Spleen (tissue), 11 donors: Measurements from ENCODE around the gene B4GALNT4. TPM values are rescaled to one million over a fixed set of nuclear protein-coding genes. Genes with fewer than 3 reads are reported as not detected.

Experiments
- DNase-seq: peaks from one replicate; pipeline ENCODE4 v3.0.0-alpha.2; 2020
- H3K27ac ChIP-seq, 8 donors: fragments of 200-600 bp; sonication (generic) in 7 of 8; 1 replicate in 4 of 8; 2 replicates in 4 of 8; pipeline versions ENCODE4 v1.5.0 to v1.8.0; 2016 to 2021; ENCODE audit warnings: inconsistent platforms in 4 of 8, mild to moderate bottlenecking in 4 of 8, moderate library complexity in 1 of 8
- H3K27me3 ChIP-seq, 7 donors: fragments of 200-600 bp; sonication (generic) in 6 of 7; replicated peaks in 1 of 7; 1 replicate in 4 of 7; 2 replicates in 3 of 7; pipeline versions ENCODE4 v1.5.0 to v1.8.0; 2016 to 2021; ENCODE audit warnings: inconsistent platforms in 3 of 7, mild to moderate bottlenecking in 1 of 7
- H3K36me3 ChIP-seq, 6 donors: fragments of 200-600 bp; sonication (generic) in 5 of 6; 1 replicate in 4 of 6; 2 replicates in 2 of 6; pipeline versions ENCODE4 v1.5.0 to v1.8.0; 2016 to 2021; ENCODE audit warnings: inconsistent platforms in 2 of 6
- H3K4me1 ChIP-seq, 6 donors: fragments of 200-600 bp; sonication (generic) in 5 of 6; 1 replicate in 3 of 6; 2 replicates in 3 of 6; pipeline versions ENCODE4 v1.5.0 to v1.8.0; 2016 to 2021; ENCODE audit warnings: inconsistent platforms in 3 of 6
- H3K4me3 ChIP-seq, 8 donors: fragments of 200-600 bp; sonication (generic) in 7 of 8; 1 replicate in 4 of 8; 2 replicates in 4 of 8; pipeline versions ENCODE4 v1.5.0 to v1.8.0; 2016 to 2021; ENCODE audit warnings: inconsistent platforms in 4 of 8, mild to moderate bottlenecking in 4 of 8, moderate library complexity in 2 of 8
- H3K9me3 ChIP-seq, 8 donors: fragments of 200-600 bp; sonication (generic) in 7 of 8; 1 replicate in 4 of 8; 2 replicates in 4 of 8; pipeline versions ENCODE4 v1.5.0 to v1.8.0; 2016 to 2021; ENCODE audit warnings: inconsistent platforms in 4 of 8
- CTCF ChIP-seq, 11 experiments: fragments of 200-600 bp in 7 of 11; fragments of 450-650 bp in 4 of 11; sonication (generic) in 4 of 11; IDR thresholded peaks in 8 of 11; conservative IDR thresholded peaks in 3 of 11; 1 replicate in 7 of 11; 2 replicates in 4 of 11; pipeline versions ENCODE4 v1.4.0 to v1.8.0; 2016 to 2021; ENCODE audit warnings: antibody characterized with exemption in 11 of 11, inconsistent platforms in 4 of 11, mild to moderate bottlenecking in 1 of 11
- POLR2A ChIP-seq, 3 donors: fragments of 450-650 bp; IDR thresholded peaks; one replicate each; pipeline ENCODE4 v1.5.1; 2017; ENCODE audit warnings: antibody characterized with exemption in 3 of 3, mild to moderate bottlenecking in 1 of 3
- POLR2AphosphoS5 ChIP-seq, 3 donors: sonication (generic); formaldehyde crosslinking; IDR thresholded peaks; one replicate each; pipeline ENCODE4 v1.5.1; 2017; ENCODE audit warnings: antibody characterized with exemption in 3 of 3
- WGBS, 5 donors: extraction: QIAGEN DNeasy Blood & Tissue Kit in 3 of 5; methylation state at CpG; one replicate each; pipeline versions ENCODE4 v1.1.5 to v1.1.7; 2013 to 2018; 5-methylcytosine and 5-hydroxymethylcytosine counted together
- intact Hi-C: fragments of 100-400 bp; cut with DNase I; formaldehyde crosslinking; loops from one replicate; pipeline ENCODE4 v1.15.0; 2023; ENCODE audit warnings: low total_unique reads
- polyA plus RNA-seq, 3 donors: library from polyadenylated mRNA; stranded (reverse); fragments of 200-250 nt; gene quantifications; one replicate each; pipeline ENCODE4 v1.2.1, GENCODE V29; 2013
- total RNA-seq, 7 donors: library from RNA; depleted of rRNA in 3 of 7; stranded (reverse); fragments of >200 nt in 3 of 7; fragmentation: NEBNext Ultra II Directional in 4 of 7; extraction: Animal tissue kit (Norgen Biotek cat#: 25700) in 4 of 7; gene quantifications; one replicate each; pipeline versions ENCODE4 v1.1.0 to v1.2.1, GENCODE V29; 2016 to 2021
- donor health status: healthy with polysubstance abuse.
- donor health status: DM: no; HTN: no; CAD: no; lungs with moderate emphysema.
- donor health status: DM: no; HTN: no; CAD: no.
- donor health status: Bipolar disorder and iron deficiency.
- donor health status: healthy.
- donor health status: DM: no; HTN: no; CAD: no.
- donor health status: DM: yes; HTN: yes; CAD: no.

B4GALNT4 gene
- total and polyA plus RNA-seq, 10 donors = 0.17 to 5.2 (median 0.91) TPM; not detected in 2

DNA sequence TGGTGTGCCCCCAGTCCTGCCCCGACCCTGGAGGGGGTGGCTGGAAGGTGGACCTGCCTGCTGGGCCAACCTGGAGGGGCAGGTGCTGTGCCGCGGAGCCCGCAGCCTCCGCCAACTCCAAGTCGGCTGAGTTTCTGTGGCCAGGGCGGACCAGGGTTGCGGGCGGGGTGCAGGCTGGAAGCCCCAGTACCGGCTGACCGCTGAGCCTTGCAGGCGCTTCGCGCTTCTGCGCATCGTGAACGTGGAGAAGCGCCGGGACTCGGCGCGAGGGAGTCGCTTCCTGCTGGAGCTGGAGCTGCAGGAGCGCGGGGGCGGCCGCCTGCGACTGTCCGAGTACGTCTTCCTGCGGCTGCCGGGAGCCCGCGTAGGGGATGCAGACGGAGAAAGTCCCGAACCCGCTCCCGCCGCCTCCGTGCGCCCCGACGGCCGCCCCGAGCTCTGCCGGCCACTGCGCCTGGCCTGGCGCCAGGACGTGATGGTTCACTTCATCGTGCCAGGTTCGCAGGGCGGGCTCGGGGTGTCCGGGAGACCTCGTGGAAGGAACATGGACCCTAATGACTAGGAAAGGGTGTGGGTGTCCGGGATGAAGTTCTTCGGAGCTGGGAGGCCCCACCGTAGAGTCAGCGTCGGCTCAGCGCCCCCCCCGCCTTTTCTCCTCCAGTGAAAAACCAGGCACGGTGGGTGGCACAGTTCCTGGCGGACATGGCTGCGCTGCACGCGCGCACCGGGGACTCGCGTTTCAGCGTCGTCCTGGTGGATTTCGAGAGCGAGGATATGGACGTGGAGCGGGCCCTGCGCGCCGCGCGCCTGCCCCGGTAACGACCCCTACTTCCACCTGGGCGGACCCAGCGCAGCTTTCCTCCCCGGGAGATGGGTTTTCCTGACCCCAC lies 10.2 kb downstream of the B4GALNT4 start:
- intact Hi-C loops = no loop called here
- DNase-seq = no peak
- no peak overlapping the region for H3K4me3 ChIP-seq
- 91 to 95% (median 92%) methylated on average over 84 to 87 of the region's 87 CpGs for WGBS, 5 donors
- no peaks in the 10 kb centered on the region for H3K9me3 ChIP-seq
- TF ChIP-seq POLR2AphosphoS5 (IDR thresholded peaks at IDR 0.05) = no peak
- TF ChIP-seq POLR2A (IDR thresholded peaks at IDR 0.05) = no peak
- TF ChIP-seq CTCF (IDR thresholded peaks at IDR 0.05 in 8 of 11, conservative IDR thresholded peaks at IDR 0.05 in 3 of 11) = no peak
- H3K27me3 ChIP-seq = peaks cover 0 to 43% (median 11%) of the 10 kb centered on the region in 7 donors
- H3K27ac ChIP-seq = no peak overlapping the region
- no peaks in the 10 kb centered on the region for H3K4me1 ChIP-seq
- no peaks in the 10 kb centered on the region for H3K36me3 ChIP-seq

GRCh38 chr11:380095-380480 lies 10.8 kb downstream of the B4GALNT4 start:
- no peak overlapping the region for H3K27ac ChIP-seq
- WGBS, 5 donors = 93 to 97% (median 96%) methylated on average over 24 to 35 of the region's 35 CpGs
- intact Hi-C loops = no loop called here
- TF ChIP-seq CTCF (IDR thresholded peaks at IDR 0.05 in 8 of 11, conservative IDR thresholded peaks at IDR 0.05 in 3 of 11) (no peak), POLR2A (IDR thresholded peaks at IDR 0.05) (no peak), POLR2AphosphoS5 (IDR thresholded peaks at IDR 0.05) (no peak)
- no peaks in the 10 kb centered on the region for H3K4me1 ChIP-seq
- no peaks in the 10 kb centered on the region for H3K9me3 ChIP-seq
- no peak overlapping the region for H3K4me3 ChIP-seq
- DNase-seq = no peak
- H3K27me3 ChIP-seq = peaks cover 0 to 43% (median 11%) of the 10 kb centered on the region in 7 donors
- H3K36me3 ChIP-seq = no peaks in the 10 kb centered on the region

DNA sequence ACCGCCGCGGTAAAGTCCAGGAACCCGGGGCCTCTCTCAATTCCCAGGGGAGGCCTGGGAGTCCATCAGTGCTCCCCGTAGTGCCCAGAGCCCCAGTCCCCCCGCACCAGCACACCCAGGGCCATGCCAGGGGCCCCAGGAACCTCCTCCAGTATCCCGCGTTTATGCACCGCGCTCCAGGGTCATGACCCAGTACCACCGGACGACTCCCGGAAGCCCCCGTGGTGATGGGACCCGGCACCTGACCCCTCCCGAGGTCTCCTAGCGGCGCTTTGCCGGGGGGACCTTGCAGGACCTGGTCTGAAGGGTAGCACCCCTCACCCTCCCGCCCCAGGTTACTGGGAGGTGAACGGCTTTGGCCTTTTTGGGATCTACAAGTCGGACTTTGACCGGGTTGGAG lies 11.2 kb downstream of the B4GALNT4 start:
- Histone ChIP-seq H3K4me1 (no peaks in the 10 kb centered on the region), H3K9me3 (no peaks in the 10 kb centered on the region), H3K4me3 (no peak overlapping the region), H3K27me3 (peaks cover 0 to 43% (median 11%) of the 10 kb centered on the region in 7 donors), H3K27ac (no peak overlapping the region), H3K36me3 (no peaks in the 10 kb centered on the region)
- no peak for TF ChIP-seq POLR2A (IDR thresholded peaks at IDR 0.05)
- no peak for TF ChIP-seq POLR2AphosphoS5 (IDR thresholded peaks at IDR 0.05)
- intact Hi-C loops = no loop called here
- 84 to 97% (median 94%) methylated on average over 19 to 23 of the region's 23 CpGs for WGBS, 5 donors
- DNase-seq = no peak

DNA sequence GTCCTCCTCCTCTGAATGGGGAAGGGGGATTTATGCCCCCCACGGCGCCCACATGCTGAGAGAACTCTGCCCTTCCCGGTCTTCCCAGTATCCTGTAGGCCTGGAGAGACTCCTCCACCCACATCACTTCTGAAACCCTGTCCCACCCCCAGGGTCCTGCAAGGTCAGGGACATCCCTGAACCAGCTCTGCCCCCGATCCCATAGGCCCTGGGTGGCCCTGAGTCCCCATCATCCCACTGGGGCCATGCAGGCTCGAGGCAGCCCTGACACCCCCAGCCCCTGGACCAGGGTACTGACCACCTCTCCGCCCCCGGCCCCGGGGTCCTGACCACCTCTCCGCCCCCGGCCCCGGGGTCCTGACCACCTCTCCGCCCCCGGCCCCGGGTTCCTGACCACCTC lies 11.7 kb downstream of the B4GALNT4 start:
- no peak overlapping the region for H3K27ac ChIP-seq
- no peak for DNase-seq
- no peaks in the 10 kb centered on the region for H3K36me3 ChIP-seq
- H3K4me1 ChIP-seq = no peaks in the 10 kb centered on the region
- TF ChIP-seq POLR2AphosphoS5 (IDR thresholded peaks at IDR 0.05) (no peak), POLR2A (IDR thresholded peaks at IDR 0.05) (no peak), CTCF (IDR thresholded peaks at IDR 0.05 in 8 of 11, conservative IDR thresholded peaks at IDR 0.05 in 3 of 11) (no peak)
- H3K27me3 ChIP-seq = peaks cover 0 to 43% (median 11%) of the 10 kb centered on the region in 7 donors
- peaks cover 0 to 5% (median 4%) of the 10 kb centered on the region in 8 donors for H3K9me3 ChIP-seq
- intact Hi-C loops = no loop called here
- H3K4me3 ChIP-seq = no peak overlapping the region
- WGBS, 5 donors = 84 to 96% (median 92%) methylated on average over 8 to 14 of the region's 14 CpGs
